GM19468 (cell line): Measurements from ENCODE around the gene ZNF792.
"Not testable (repeated sequence)": the region's sequence is repeated elsewhere in the genome, so short reads cannot be mapped to it uniquely, and the experiment has no call there.

Source experiments
- ATAC-seq: cut with Tn5 transposase; IDR thresholded peaks from one replicate; pipeline ENCODE4 v1.9.1; 2021; ENCODE audit warnings: mild to moderate bottlenecking, moderate library complexity, moderate number of reproducible peaks; ENCODE audit not compliant: unreplicated experiment; ENCODE audit errors: extremely low read depth

ZNF792 gene

DNA sequence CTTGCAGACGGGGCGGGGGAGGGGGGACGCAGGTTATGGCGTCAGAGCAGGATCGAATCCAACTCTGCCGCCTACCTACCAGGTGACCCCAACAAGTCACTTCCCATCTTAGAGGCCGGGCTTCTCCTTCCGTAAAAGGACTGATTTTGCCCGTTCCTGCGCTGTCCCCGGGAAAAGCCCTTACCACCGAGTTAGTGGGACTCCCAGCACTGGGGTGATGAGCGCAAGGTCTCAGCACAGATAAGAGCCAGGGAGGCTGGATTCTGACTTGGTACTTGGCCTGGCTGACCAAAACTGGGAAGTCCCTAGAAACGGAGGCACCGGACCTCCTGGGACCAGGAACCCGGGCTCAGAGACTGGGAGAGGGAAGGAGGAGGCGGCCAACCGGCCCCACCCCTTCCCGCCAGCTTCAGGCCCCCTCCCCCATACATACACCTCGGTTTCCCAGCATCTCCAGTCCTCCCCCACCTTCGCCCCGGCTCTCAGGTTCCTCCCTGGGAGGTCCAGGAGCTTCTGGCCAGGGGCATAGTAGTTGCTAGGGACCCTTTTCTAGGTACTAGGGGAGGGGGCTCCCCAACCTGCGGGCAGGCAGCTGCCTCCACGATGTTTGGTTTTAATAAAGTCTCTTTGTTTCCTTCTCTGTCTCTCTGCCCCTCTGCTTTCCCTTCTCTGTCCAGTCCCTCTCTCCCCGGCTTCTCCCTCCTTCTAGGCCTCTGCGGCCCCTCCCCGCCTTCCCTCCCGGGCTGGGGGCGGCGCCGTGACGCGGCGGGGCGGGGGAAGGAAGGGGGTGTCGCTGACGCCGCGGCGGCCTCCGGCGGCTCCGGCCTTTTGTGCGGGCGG is 35.7 kb upstream of the ZNF792 start, which contains the start of gene GRAMD1A:
Gene GRAMD1A, plus strand, starts transcription at position 826 of the 840 bp plus-strand sequence. CDS start 156 bp downstream, outside the sequence.
- no peak for ATAC-seq

DNA sequence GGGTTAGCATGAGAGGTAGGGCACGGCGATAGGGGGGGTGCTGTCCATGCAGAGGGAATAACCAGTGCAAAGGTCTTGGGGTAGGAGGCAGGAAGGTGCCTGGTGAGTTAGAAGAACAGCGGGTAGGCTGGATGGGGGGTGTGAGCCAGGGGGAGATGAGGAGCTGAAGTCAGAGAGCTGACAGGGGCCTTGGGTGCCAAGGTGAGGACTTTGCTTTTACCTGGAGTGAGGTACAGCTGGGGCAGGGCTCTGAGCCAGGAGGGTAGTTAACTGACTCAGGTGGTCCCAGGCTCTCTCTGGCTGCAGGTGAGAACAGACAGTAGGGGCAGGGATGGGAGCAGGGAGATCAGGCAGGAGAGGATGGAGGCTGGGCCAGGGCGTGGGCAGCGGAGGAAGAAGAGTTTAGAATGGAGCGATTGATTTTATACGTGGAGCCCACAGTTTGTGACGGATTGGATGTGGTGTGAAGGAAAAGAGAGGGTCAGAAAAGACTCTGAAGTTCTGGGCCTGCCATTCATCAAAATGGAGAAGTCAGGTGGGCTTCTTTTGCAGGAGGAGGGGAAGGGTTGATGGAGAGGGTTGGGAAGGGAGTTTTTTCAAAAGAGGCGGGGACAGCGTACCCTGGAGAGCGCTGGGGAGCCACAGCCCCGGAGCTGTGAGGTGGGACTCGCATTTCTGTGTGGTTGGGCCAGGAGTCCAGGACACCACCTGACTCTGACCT is 34.9 kb upstream of the ZNF792 start:
- ATAC-seq: no peak

DNA sequence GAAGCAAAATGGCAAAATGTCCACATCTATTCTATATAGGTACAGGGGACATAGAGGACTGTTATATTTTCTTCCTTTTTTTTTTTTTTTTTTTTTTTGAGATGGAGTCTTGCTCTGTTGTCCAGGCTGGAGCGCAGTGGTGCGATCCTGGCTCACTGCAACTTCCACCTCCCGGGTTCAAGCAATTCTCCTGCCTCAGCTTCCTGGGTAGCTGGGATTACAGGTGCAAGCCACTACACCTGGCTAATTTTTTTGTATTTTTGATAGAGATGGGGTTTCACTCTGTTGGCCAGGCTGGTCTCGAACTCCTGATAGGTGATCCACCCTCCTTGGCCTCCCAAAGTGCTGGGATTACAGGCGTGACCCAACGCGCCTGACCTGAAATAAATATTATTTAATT is 34.2 kb upstream of the ZNF792 start:
- ATAC-seq: not testable (repeated sequence)

DNA sequence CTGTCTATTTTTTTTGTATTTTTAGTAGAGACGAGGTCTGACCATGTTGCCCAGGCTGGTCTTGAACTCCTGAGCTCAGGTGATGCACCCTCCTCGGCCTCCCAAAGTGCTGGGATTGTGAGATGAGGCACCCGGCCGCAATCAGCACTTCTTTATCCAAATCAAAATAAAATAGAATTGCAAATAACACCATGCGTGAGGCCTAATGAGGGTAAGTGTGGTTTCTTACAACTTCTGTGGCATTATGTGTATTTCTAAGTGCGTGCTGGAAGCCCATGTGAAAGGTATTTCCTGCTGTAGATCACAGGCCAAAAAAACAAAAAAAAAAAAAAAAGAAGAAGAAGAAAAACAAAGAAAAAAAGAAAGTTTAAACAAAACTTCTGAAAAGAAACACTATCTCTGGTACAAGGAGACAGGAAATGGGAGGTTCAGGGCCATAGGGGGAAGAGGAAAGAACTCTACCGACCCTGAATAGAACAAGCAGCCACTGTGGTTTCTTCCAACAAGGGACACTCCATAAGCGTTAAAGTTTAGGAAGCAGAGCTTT is 33.1 kb upstream of the ZNF792 start:
- no peak for ATAC-seq

DNA sequence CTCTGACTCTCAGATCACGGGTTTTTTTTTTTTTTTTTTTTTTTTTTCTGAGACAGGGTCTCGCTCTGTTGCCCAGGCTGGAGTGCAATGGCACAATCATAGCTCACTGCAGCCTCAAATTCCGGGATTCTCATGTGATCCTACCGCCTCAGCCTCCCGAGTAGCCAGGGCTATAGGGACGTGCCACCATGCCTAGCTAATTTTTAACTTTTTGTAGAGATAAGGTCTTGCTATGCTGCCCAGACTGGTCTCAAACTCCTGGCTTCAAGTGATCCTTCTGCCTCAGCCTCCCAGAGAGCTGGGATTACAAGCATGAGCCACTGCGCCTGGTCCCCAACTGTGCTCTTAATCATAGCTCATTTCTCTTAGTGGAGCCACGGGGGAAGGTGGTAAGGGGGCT is 31.5 kb upstream of the ZNF792 start:
- ATAC-seq: no peak

- no peak for ATAC-seq
Measured at GRCh38 chr19:34994643-34995541, 30.9 kb upstream of the ZNF792 start.

- ATAC-seq: no peak
Measured at GRCh38 chr19:34994286-34994642, 30.2 kb upstream of the ZNF792 start.

DNA sequence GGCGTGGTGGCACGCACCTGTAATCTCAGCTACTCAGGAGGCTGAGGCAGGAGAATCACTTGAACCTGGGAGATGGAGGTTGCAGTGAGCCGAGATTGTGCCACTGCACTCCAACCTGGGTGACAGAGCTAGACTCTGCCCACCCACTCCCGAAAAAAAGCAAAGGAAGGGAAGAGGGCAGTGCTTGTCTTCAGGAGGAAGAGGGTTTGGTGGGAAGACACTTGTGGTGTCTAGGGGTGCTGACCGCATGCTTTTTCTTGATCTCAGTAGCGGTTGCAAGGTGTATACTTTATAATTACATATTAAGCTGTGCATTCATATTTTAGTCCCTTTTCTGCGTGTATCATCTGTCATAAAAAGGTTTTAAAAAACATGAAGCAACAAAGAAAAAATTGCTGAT is 28.6 kb upstream of the ZNF792 start:
- not testable (repeated sequence) for ATAC-seq

DNA sequence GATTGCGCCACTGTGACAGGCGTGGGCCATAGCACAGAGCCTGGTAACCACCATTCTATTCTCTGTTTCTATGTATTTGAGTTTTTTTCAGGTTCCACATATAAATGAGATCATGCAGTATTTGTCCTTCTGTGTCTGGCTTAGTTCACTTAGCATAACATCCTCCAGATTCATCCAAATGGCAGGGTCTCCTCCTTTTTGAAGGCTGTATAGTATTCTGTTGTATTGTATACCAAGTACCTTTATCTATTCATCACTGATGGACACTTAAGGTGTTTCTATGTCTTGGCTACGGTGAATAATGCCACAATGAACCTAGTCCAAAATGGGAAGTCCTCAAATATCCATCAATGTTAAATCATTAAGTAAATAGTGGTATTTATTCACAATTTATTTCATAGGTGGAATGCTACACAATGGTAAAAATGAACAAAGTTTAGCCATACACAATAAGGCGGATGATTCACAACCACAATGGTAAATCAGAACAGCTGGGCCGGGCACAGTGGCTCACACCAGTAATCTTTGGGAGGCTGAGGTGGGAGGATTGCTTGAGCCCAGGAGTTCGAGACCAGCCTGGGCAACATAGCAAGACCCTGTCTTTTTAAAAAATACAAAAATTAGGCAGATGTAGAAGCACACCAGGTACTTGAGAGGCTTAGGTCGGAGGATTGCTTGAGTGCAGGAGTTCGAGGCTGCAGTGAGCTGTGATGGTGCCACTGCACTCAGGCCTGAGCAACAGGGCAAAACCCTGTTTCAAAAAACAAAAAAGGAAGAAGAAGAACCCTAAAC is 27.7 kb upstream of the ZNF792 start:
- ATAC-seq: no peak

- no peak for ATAC-seq
Measured at GRCh38 chr19:34990578-34991192, 26.7 kb upstream of the ZNF792 start.

GRCh38 chr19:34989298-34989697 is 25.3 kb upstream of the ZNF792 start:
- ATAC-seq: no peak

GRCh38 chr19:34988119-34988518 is 24.1 kb upstream of the ZNF792 start:
- ATAC-seq: no peak

DNA sequence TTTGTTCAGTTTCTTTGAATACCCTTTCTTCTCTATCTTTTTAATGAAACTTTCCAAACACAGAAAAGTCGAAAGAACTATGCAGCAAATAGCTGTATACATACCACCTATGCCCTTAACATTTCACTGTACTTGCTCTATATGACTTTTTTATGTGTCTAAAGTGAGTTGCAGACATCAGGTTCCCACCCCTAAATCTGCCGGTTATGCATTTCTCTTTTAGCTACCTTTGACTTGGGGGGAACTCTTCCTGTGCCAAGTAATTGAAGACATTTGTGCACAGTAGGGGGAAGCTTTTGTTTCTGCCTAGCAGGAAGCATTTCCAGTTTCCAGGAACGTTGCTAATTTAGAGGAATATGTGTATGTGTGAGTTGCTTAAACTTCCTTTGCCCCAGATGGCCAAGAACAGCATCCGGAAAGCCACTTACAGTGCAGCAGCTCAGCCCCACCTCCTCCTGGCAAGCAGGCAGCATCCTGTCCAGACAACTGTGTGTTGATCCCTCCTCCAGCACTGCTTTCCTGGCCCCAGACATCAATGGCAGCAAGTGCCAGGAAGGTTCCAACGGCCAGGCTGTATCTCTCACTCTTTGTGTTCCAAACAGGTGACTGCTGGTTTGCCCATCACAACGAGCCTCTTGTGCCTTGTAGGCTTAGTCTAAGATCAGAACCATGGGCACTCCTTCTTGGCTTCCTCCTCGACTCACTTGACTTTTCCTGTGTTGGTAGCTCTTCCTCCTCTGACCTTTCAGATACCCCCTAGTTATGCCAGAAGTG is 21.4 kb upstream of the ZNF792 start:
- ATAC-seq: no peak

GRCh38 chr19:34984287-34984686 is 20.3 kb upstream of the ZNF792 start:
- no peak for ATAC-seq

DNA sequence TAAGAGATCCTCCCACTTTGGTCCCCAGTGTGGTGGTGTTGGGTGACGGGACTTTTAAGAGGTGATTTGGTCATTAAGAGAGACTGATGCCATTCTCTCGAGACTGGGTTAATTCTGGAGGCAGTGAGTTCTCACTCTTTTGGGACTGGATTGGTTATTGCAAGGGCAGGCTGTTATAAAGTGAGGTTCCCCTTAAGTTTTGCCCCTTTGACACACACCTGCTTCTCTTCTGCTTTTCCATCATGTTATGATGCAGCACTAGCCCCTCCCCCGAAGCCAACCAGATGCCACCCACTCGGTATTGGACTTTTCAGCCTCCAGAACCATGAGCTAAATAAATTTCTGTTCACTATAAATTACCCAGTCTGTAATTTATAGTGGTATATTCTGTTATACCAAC is 19.8 kb upstream of the ZNF792 start:
- no peak for ATAC-seq

DNA sequence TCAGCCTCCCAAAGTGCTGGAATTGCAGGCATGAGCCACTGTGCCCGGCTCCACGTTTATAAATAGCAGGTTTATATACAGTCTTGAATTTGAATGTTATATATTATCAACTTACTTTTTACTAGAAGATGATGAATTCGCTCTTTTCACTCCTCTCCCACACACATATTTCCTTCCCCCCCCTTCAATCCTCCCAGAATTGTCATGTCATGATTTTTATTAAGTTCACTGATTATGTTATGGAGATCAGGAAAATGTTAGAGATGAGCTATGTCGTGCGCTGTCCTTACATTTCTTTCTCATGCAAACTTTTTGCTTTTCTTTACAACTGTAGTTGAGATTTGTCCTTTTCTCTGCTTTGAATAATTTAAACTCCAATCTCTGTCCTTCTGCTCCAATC is 18.2 kb upstream of the ZNF792 start:
- no peak for ATAC-seq

GRCh38 chr19:34979819-34980640 is 16.0 kb upstream of the ZNF792 start:
- no peak for ATAC-seq

GRCh38 chr19:34976611-34977010 is 12.6 kb upstream of the ZNF792 start:
- no peak for ATAC-seq
